Right lobe of liver (tissue), 6 donors: ENCODE results near the gene TOMM6. TPM values are rescaled to one million over a fixed set of nuclear protein-coding genes. Genes with fewer than 3 reads are reported as not detected.
A peak's percentile ranks its signal among the peaks of the same experiment; 100 is the strongest.

Source experiments
- ATAC-seq, 4 donors: fragments of 200-7000 bp; cut with Tn5 transposase; one replicate each; pipeline ENCODE4 v1.9.1; 2020; ENCODE audit warnings: mild to moderate bottlenecking in 4 of 4, moderate library complexity in 4 of 4
- DNase-seq, 3 donors: peaks; one replicate each; pipeline ENCODE4 v3.0.0-alpha.2; 2020
- H3K27ac ChIP-seq, 3 donors: fragments of 200-600 bp; one replicate each; pipeline ENCODE4 v1.8.0; 2022
- H3K27me3 ChIP-seq, 2 donors: fragments of 200-600 bp; one replicate each; pipeline ENCODE4 v1.8.0; 2022
- H3K36me3 ChIP-seq, 4 donors: fragments of 200-600 bp; sonication (generic) in 1 of 4; one replicate each; pipeline versions ENCODE4 v1.5.1 to v1.8.0; 2017 to 2022; ENCODE audit warnings: control low read depth in 1 of 4
- H3K4me1 ChIP-seq, 4 donors: fragments of 200-600 bp; sonication (generic) in 1 of 4; one replicate each; pipeline versions ENCODE4 v1.5.1 to v1.8.0; 2017 to 2022; ENCODE audit warnings: control low read depth in 1 of 4
- H3K4me3 ChIP-seq, 3 donors: fragments of 200-600 bp; one replicate each; pipeline ENCODE4 v1.8.0; 2022
- H3K9me3 ChIP-seq, 4 donors: fragments of 200-600 bp; sonication (generic) in 1 of 4; one replicate each; pipeline versions ENCODE4 v1.5.1 to v1.8.0; 2017 to 2022; ENCODE audit warnings: control low read depth in 1 of 4
- CTCF ChIP-seq, 4 donors: fragments of 200-600 bp in 3 of 4; fragments of 450-650 bp in 1 of 4; IDR thresholded peaks; one replicate each; pipeline versions ENCODE4 v1.5.1 to v1.8.0; 2016 to 2022; ENCODE audit warnings: antibody characterized with exemption in 4 of 4, mild to moderate bottlenecking in 2 of 4
- POLR2A ChIP-seq: fragments of 450-650 bp; IDR thresholded peaks from one replicate; pipeline ENCODE4 v1.6.1; 2017; ENCODE audit warnings: antibody characterized with exemption, mild to moderate bottlenecking
- WGBS: methylation state at CpG from one replicate; pipeline ENCODE4 v1.1.6; 2018; ENCODE audit warnings: low coverage, low lambda C conversion rate; ENCODE audit not compliant: insufficient coverage; ENCODE audit errors: missing lambda C conversion rate; 5-methylcytosine and 5-hydroxymethylcytosine counted together
- intact Hi-C, 2 donors: fragments of 100-400 bp; cut with DNase I; formaldehyde crosslinking; loops; one replicate each; pipeline versions ENCODE4 v1.11.2 to v1.14.1; 2022
- total RNA-seq, 6 experiments: library from RNA; depleted of rRNA in 2 of 6; stranded (reverse); fragments of >200 nt in 2 of 6; fragmentation: NEBNext Ultra II Directional in 3 of 6; extraction: Animal tissue kit (Norgen Biotek cat#: 25700) in 3 of 6; gene quantifications; one replicate each; pipeline versions ENCODE4 v1.1.0 to v1.2.4, GENCODE V29; 2016 to 2023
- donor health status: DM: no; HTN: yes; CAD: no.
- donor health status: DM: no; HTN: no; CAD: no.
- donor health status: DM: no; HTN: no; CAD: no.
- donor health status: DM: no; HTN: yes; CAD: no.
- donor health status: DM: no; HTN: yes; CAD: no.

The TOMM6 gene
- total RNA-seq, 6 experiments from 2014 or later: 61.8 to 104 (median 75.6) TPM

- ATAC-seq (peak in 1 of 4 donors; percentile 6), DNase-seq (peak in 1 of 3 donors; percentile 31)
- Histone ChIP-seq H3K9me3 (no peaks in the 10 kb centered on the region), H3K4me1 (no peaks in the 10 kb centered on the region), H3K4me3 (no peak overlapping the region), H3K27ac (no peak overlapping the region), H3K36me3 (peaks cover 0 to 24% (median 6%) of the 10 kb centered on the region in 4 donors), H3K27me3 (no peaks in the 10 kb centered on the region)
- intact Hi-C loops: no loop called here
- 40% methylated on average over 5 of the region's 10 CpGs for WGBS
- no peak for TF ChIP-seq POLR2A
- no peak for TF ChIP-seq CTCF (IDR thresholded peaks at IDR 0.05)
Observed at GRCh38 chr6:41768545-41769308, 18.8 kb upstream of the TOMM6 start.

GRCh38 chr6:41769376-41769775 lies 18.1 kb upstream of the TOMM6 start:
- Histone ChIP-seq H3K27ac (no peak overlapping the region), H3K27me3 (no peaks in the 10 kb centered on the region), H3K4me1 (no peaks in the 10 kb centered on the region), H3K9me3 (no peaks in the 10 kb centered on the region), H3K36me3 (peaks cover 0 to 30% (median 6%) of the 10 kb centered on the region in 4 donors), H3K4me3 (no peak overlapping the region)
- ATAC-seq (no peak), DNase-seq (peak in 1 of 3 donors; percentile 11)
- intact Hi-C loops: no loop called here
- WGBS: no CpG with 5 or more reads among the region's 8 CpGs
- no peak for TF ChIP-seq CTCF (IDR thresholded peaks at IDR 0.05)
- TF ChIP-seq POLR2A: no peak

GRCh38 chr6:41770381-41771057 lies 17.0 kb upstream of the TOMM6 start:
- Histone ChIP-seq H3K27me3 (no peaks in the 10 kb centered on the region), H3K27ac (no peak overlapping the region), H3K9me3 (no peaks in the 10 kb centered on the region), H3K36me3 (peaks cover 0 to 41% (median 12%) of the 10 kb centered on the region in 4 donors), H3K4me1 (no peaks in the 10 kb centered on the region), H3K4me3 (no peak overlapping the region)
- intact Hi-C loops: no loop called here
- DNase-seq: no peak
- no peak for ATAC-seq
- 97% methylated on average over 13 of the region's 30 CpGs for WGBS
- TF ChIP-seq POLR2A (no peak), CTCF (IDR thresholded peaks at IDR 0.05) (no peak)

- no peaks in the 10 kb centered on the region for H3K27me3 ChIP-seq
- H3K36me3 ChIP-seq: peaks cover 0 to 42% (median 13%) of the 10 kb centered on the region in 4 donors
- H3K4me3 ChIP-seq: no peak overlapping the region
- H3K27ac ChIP-seq: no peak overlapping the region
- no peak for TF ChIP-seq CTCF (IDR thresholded peaks at IDR 0.05)
- TF ChIP-seq POLR2A: no peak
- H3K9me3 ChIP-seq: no peaks in the 10 kb centered on the region
- no peaks in the 10 kb centered on the region for H3K4me1 ChIP-seq
- 83% methylated on average over 4 of the region's 29 CpGs for WGBS
- DNase-seq (no peak), ATAC-seq (no peak)
- intact Hi-C loops: no loop called here
Observed at GRCh38 chr6:41771058-41771983, 16.2 kb upstream of the TOMM6 start.
